Dermis microvascular lymphatic vessel endothelial cell (primary cell): ENCODE results near the gene WDR27. TPM values are rescaled to one million over a fixed set of nuclear protein-coding genes. Genes with fewer than 3 reads are reported as not detected.

ENCODE experiments used
- DNase-seq, 2 donors: peaks; one replicate each; pipeline versions ENCODE4 v3.0.0 to v3.0.0-alpha.2; 2010; ENCODE audit warnings: low read depth in 2 of 2
- total RNA-seq: library from RNA; depleted of rRNA; stranded (reverse); fragments of >200 nt; gene quantifications from 2 replicates; pipeline ENCODE4 v1.2.1, GENCODE V29; 2014

The WDR27 gene
- total RNA-seq, 1 donor from 2014 or later: 12.5 TPM

GRCh38 chr6:169710009-169710408 lies 8.2 kb upstream of the WDR27 start:
- DNase-seq: no peak

- no peak for DNase-seq
Measured at GRCh38 chr6:169709293-169709692, 7.5 kb upstream of the WDR27 start.

DNA sequence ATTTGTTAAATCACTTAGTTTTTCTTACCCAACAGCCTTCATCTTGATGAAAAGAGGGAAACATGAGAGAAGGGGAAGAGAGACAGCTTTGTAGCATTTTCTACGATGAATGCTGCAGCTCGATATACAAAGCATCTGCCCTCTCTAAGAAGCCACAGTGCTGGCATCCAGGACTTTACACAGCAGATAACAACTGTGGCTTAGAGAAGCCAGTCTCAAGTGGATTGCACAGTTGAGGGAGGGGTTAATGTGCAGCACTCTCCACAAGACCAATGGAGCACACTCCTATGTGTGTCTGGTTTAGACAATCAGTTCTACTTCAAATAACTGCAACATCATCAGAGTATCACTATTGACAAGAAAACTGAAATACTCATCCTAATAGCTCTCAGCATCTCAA lies 5.9 kb upstream of the WDR27 start:
- no peak for DNase-seq

DNA sequence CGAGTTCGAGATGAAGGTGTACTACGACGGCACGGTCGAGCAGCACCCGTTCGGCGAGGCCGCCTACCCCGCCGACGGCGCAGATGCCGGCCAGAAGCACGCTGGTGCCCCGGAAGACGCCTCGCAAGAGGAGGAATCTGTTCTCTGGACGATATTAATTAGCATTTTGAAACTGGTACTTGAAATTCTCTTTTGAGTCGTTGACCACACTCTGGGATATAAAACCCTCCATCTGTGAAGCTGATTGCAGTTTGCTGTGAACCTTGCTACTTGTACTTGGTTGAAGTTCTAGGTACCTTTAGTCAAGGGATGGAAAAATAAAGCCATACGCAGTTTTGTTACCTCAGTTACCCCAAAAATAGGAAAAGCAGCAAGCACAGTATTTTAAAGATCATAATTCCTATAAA lies 1.0 kb upstream of the WDR27 start:
- DNase-seq: no peak

DNA sequence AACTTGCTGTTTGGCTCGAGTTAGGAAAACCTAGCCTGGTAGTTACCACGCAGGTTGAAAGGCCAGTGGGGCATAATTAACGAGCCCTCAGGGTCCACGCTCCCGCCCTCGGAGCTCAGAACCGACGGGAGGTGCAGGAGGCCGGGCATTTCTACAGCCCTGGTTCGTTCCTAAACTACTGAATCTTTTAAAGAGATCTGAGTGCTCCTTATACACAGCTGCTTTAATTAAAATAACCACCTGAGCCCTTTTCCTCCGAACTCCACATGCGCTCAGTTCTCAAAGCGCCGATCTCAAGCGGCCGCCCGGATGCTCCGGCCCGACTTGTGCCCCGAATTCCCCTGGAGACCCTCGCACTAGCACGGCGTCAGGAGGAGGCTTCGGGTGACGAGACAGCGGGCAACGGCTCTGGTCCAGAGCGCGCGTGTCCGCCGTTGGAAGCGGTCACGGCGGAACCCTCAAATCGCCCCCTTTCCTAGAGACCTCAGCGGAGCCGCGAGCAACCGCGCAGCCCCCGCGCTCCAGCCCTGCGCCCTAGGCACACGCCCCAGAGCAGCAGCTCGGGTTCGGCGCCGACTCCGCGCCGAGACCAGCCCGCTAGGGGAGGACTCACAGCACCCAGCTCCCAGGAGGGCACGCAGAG lies 397 bp downstream of the WDR27 start:
- DNase-seq: no peak

DNA sequence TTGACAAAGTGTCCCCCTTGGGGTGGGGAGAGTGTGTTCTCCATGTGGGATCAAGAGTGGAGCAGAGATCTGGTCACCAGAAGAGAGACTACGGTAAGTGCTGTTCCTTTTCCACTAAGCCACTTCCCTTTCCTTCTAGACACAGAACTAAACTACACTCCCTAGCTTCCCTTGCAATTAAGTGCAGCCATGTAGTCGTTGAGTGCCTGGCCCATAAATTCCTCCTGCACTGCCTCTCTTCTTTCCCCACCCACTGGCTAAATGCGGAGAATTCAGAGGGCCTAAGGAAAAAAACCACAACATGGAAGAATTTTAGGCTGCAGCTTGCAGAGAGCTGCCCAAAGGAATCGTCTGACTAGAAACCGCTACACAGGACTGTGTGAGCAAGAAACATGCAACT lies 1.5 kb downstream of the WDR27 start:
- no peak for DNase-seq

DNA sequence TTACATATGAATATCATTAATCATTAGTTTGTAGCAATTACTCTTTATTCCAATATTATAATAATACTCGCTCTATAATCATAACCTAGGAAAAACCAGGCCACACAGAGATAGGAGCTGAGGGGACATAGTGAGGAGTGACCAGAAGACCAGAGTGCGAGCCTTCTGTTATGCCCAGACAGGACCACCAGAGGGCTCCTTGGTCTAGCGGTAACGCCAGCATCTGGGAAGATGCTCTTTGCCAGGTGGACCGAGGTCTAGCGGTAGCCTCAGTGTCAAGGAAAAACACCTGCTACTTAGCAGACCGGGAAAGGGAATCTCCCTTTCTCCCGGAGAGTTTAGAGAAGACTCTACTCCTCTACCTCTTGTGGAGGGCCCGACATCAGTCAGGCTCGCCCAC lies 4.7 kb downstream of the WDR27 start:
- peak in 1 of 2 donors; percentile 24 for DNase-seq

GRCh38 chr6:169695131-169695530 lies 6.7 kb downstream of the WDR27 start:
- DNase-seq: no peak

- DNase-seq: no peak
Measured at GRCh38 chr6:169692516-169692915, 9.3 kb downstream of the WDR27 start.

DNA sequence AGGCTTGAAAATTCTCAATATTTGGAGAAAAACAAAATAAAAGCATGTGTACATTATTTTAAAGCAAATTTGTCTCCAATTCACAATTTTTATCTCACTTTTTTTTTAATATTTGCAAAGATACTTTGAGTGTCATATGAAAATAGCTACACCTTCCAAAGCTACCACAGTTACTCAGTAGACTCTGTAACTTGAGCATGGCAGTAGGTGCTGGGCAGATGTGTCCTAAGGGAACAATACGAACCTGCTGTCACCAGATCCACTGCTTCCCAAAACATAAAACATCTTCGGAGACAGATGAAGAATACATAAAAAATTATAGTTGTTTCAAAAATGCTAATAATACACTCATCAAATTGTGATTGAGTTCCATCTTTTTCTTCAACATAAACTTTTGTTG lies 10.6 kb downstream of the WDR27 start:
- no peak for DNase-seq

GRCh38 chr6:169689287-169689686 lies 12.5 kb downstream of the WDR27 start:
- no peak for DNase-seq

GRCh38 chr6:169685860-169686259 lies 16.0 kb downstream of the WDR27 start:
- no peak for DNase-seq

GRCh38 chr6:169684056-169684455 lies 17.8 kb downstream of the WDR27 start:
- DNase-seq: no peak

DNA sequence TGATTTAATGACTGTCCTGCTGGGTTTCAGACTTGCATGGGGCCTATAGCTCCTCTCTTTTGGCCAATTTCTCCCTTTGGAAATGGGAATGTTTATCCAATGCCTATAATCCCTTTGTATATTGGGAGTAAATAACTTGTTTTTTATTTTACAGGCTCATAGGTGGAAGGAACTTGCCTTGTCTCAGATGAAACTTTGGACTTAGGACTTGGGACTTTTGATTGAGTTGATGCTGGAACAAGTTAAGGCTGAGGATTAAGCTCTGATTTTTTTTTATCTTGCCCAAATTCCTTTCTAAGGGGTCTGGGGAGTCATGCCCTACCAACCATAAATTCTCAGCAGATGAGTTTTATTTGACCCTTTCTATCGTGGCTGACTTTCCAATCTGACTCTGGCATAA lies 23.5 kb downstream of the WDR27 start:
- DNase-seq: no peak

DNA sequence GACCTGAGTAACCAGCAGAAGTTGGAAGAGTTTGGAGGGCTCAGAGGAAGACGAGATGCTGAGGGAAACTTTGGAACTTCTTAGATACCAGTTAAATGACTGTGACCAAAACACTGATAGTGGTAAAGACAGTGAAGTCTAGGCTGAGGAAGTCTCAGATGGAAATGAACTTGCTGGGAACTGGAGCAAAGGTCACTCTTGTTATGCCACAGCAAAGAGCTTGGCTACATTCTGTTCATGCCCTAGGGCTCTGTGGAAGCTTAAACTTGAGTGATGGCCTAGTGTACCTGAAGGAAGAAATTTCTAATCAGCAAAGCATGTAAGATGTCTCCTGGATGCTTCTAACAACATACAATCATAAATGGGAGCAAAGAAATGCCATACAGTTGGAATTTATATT lies 24.7 kb downstream of the WDR27 start:
- no peak for DNase-seq

DNA sequence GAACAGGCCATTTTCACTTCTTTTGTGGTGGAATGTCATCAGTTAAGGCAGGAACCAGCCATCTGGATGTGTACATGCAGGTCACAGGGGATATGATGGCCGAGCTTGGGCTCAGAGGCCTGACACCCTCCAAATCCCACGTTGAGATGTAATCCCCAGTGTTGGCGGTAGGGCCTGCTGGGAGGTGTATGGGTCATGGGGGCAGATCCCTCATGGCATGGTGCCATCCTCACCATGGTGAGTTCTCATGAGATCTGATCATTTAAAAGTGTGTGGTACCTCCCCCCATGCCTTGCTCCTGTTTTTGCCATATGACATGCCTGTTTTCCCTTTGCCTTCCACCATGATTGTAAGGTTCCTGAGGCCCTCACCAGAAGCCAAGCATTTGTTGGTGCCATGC lies 26.8 kb downstream of the WDR27 start:
- DNase-seq: no peak

GRCh38 chr6:169671563-169671962 lies 30.3 kb downstream of the WDR27 start:
- DNase-seq: no peak

DNA sequence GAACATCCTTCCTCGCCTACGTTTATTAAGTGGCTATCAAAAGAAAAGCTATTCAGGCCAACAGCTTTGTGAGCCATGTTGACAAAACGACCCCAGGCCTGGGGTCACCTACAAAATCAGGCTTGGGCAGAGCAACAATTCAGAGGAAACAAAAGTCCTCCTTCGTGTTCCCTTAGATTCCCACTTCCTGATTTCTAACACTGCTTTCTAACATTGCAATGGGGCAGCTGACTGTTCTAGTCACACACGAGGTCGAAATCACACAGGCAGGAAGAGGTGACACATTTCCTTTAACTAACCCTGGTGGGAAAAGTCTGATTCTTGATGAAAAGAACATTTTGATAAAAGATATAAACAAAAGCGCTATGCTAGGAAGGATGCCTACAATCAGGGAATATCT lies 31.9 kb downstream of the WDR27 start:
- DNase-seq: peak; percentile 92 to 98

- peak in 1 of 2 donors; percentile 75 for DNase-seq
Measured at GRCh38 chr6:169669147-169669546, 32.7 kb downstream of the WDR27 start.

GRCh38 chr6:169668203-169668847 lies 33.5 kb downstream of the WDR27 start:
- DNase-seq: no peak

GRCh38 chr6:169667716-169668115 lies 34.1 kb downstream of the WDR27 start:
- DNase-seq: no peak

- no peak for DNase-seq
Measured at GRCh38 chr6:169666441-169666840, 35.4 kb downstream of the WDR27 start.

DNA sequence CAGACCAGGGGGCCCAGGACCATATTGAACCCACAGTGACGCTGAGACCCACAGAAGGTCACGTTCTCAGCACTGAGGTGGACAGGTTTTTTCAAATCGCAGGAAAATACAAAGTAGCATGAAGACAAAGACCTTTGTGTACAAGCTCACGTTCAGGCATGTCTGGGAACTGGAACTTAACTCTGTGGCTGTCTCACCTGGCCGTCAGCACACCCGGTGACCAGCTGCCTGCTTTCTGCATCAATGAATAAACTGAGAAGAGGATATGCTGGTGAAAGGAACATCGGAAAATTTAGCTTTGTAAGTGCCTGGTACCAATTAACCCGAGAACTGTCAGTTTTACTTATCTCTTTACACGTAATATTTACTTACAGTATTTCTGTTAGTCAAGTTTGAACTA lies 36.5 kb downstream of the WDR27 start:
- DNase-seq: no peak

GRCh38 chr6:169664227-169664626 lies 37.6 kb downstream of the WDR27 start:
- no peak for DNase-seq
